HepG2 (cell line): ENCODE data around the gene PROX1.

Source experiments
- EP300 ChIP-seq, 3 experiments: sonication (generic) in 1 of 3; formaldehyde crosslinking in 1 of 3; IDR thresholded peaks; 2 replicates each; pipeline versions ENCODE4 v1.5.1 to v1.6.1; 2011 to 2020; ENCODE audit warnings: low read depth in 2 of 3, low read length in 2 of 3, borderline replicate concordance in 1 of 3, improper control_type of control experiment in 1 of 3, mild to moderate bottlenecking in 1 of 3, missing genetic modification reagents in 1 of 3, moderate library complexity in 1 of 3
- KLF6 ChIP-seq: IDR thresholded peaks from 2 replicates; pipeline ENCODE4 v1.8.0; 2016; ENCODE audit warnings: missing biosample characterization, missing genetic modification reagents
- POLR2A ChIP-seq, 2 experiments: IDR thresholded peaks; 2 replicates each; pipeline ENCODE4 v1.6.1; 2011; ENCODE audit warnings: low read depth in 2 of 2, low read length in 2 of 2, mild to moderate bottlenecking in 1 of 2, moderate library complexity in 1 of 2; ENCODE audit not compliant: insufficient read depth in 1 of 2
- SNRNP70 ChIP-seq: fragments of 200-400 bp; formaldehyde crosslinking; IDR thresholded peaks from 2 replicates; pipeline ENCODE4 v1.6.1; 2017; ENCODE audit warnings: mild to moderate bottlenecking, low read depth, low read length, moderate library complexity
- TCF7L2 ChIP-seq: IDR thresholded peaks from 2 replicates; pipeline ENCODE4 v1.6.1; 2011; ENCODE audit warnings: mild to moderate bottlenecking, low read depth, low read length, moderate library complexity
- ZNF33B ChIP-seq: sonication (generic); formaldehyde crosslinking; IDR thresholded peaks from 2 replicates; pipeline ENCODE4 v1.5.1; 2020; ENCODE audit warnings: mild to moderate bottlenecking, missing genetic modification reagents

DNA sequence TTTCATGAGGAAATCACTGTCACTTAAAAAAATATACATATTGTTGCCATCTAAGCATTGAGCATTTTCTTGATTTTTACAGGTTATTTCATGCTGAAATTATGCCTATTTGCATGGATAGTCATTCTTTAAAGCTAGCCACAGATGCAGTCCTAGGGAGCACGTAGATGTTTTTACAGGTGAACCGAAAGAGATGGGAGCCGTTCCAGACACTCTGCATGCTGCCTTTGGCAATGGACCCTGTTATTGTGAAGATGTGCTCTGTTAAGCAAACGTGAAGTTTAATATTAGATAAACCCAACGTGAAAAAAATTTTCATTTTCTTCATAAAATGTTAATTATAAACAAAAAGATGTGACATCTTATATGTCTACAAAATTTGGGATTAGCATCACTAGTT is 7.1 kb downstream of the PROX1 start:
- no peak for TF ChIP-seq TCF7L2
- no peak for TF ChIP-seq POLR2A (IDR thresholded peaks at IDR 0.05; ENCODE audit: insufficient read depth in 1 of 2, low read depth in 2 of 2, low read length in 2 of 2)
- TF ChIP-seq EP300 (IDR thresholded peaks at IDR 0.05; ENCODE audit: low read depth in 2 of 2, low read length in 2 of 2) = no peak
- no peak for TF ChIP-seq EP300 (CRISPR knock-in tag; IDR thresholded peaks at IDR 0.05; ENCODE audit: borderline replicate concordance)
- no peak for TF ChIP-seq KLF6 (CRISPR knock-in tag)
- TF ChIP-seq SNRNP70 = no peak
- no peak for TF ChIP-seq ZNF33B (CRISPR knock-in tag)
